SK-N-SH treated with all-trans-retinoic acid at 6 μM for 48 hours (cell line): Measurements from ENCODE around the gene TTLL6.

Experiments
- ZFP3 ChIP-seq: fragments of 250-450 bp; sonication (Bioruptor Pico); IDR thresholded peaks from 2 replicates; pipeline ENCODE4 v1.5.0; 2020; ENCODE audit warnings: mild to moderate bottlenecking, moderate library complexity
- ZFP30 ChIP-seq: fragments of 450-650 bp; formaldehyde crosslinking; IDR thresholded peaks from 2 replicates; pipeline ENCODE4 v1.5.0; 2022; ENCODE audit warnings: mild to moderate bottlenecking, moderate library complexity

GRCh38 chr17:48721009-48721402 lies 96.0 kb downstream of the TTLL6 start:
- TF ChIP-seq ZFP3 (CRISPR knock-in tag) (no peak), ZFP30 (CRISPR knock-in tag) (no peak)
